HG03469 (cell line): ENCODE results near the gene OTX1.
A peak's percentile ranks its signal among the peaks of the same experiment; 100 is the strongest.
"Not testable (repeated sequence)": the region's sequence is repeated elsewhere in the genome, so short reads cannot be mapped to it uniquely, and the experiment has no call there.

Experiments used
- ATAC-seq: cut with Tn5 transposase; IDR thresholded peaks from one replicate; pipeline ENCODE4 v1.9.1; 2021; ENCODE audit warnings: mild to moderate bottlenecking, moderate library complexity, moderate number of reproducible peaks; ENCODE audit not compliant: unreplicated experiment

Gene OTX1

DNA sequence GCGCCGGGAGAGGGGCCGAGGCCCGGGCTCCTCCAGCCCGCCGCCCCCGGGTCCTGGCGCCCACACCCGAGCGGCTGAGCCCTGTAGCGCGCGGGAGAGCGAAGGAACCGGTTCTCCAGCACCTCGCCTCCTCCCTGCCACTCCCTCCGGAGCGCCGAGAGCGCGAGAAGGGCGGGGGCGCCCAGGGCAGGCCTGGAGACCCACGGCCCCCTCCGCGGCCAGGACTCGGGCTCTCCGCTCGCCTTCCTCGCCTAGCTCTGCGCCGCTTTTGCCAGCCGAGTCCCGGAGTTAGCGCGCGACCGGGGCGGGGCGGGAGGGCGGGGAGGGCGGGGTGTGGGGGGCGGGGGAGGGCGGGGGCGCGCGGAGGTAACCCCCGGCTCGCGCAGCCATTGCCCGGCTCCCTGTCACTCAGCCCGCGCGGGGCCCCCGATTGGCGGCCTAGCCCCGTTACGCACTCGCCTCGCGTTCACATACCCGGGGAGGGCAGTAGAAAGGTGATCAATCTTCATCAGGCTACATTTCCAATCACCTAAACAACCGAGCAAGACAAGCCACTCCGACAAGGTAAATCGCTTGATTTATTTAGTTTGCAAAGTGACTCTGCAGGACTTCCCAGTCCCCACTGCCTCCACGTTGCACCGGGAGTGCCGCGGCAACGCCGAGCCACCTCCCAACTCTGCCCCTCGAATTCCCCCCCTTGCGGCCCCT, at the start of gene OTX1:
TSS of gene OTX1 (plus strand) at position 497 of the 708 bp plus-strand sequence. CDS start 2,161 bp downstream, outside the sequence.
- peak; percentile 70 for ATAC-seq

DNA sequence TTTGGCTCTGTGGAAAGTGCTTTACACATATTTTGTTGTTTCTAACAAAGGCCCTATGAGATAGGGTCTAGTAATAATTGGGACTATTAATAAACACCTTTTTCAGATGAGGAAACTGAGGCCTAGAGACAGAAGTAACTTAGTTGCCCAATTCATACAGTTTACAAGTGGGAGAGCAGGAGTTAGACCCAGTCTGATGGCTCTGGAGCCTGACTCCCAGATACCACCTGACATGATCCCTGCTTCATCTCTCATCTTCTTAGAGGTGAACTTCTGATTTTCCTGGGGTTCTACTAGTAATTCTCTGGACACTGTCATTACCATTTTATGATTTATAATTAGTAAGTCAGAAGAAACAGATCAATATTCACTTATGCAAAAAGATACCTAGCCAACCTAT, 49.1 kb upstream of the OTX1 start:
- ATAC-seq: no peak

DNA sequence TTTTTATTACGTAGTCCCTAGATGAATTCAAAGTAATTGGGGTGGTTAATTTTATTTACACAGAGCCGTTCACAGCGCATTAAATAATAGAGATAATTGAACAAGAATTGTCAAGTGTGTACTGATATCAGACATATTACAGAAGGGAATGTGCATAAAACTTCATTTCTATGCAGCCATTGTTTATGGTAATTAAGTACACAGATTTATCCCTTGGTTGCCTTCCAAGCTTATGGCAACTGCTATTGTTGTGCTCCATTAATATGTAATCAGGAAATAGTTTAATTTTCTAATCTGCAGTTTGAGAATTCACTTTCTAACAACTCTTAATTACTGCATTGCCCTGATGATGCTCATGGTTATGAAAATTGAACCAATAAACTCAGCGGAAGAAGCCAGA, 47.3 kb upstream of the OTX1 start:
- no peak for ATAC-seq

DNA sequence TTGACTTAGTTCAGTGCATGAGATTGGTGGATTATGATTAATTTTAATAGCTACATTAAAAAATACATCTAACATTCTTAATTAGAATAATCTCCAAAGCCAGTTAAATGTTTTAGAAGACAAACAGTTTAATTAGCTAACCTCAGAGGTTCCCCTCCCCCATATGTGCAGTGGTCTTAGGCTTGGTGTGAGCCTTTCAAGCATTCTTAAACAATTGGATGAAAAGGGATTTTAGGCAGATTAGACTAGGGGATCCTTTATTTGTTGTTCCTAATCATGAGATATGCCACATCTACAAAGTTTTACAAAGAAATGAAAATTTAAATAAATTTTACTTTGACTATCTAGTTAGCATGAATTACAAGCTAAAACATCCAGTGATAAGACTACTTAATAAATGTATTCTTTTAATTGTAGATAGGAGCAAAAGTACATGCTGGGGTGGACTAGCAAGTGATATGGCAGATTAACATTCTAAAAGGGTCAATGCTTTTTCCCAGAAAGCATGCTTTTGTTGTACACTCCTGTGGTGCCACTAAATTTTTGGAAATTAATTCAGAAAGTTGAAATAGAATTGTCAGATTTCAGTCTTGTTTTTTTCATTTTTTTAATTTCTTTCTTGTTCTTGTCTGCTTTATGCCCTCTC, 42.7 kb upstream of the OTX1 start:
- ATAC-seq: no peak

DNA sequence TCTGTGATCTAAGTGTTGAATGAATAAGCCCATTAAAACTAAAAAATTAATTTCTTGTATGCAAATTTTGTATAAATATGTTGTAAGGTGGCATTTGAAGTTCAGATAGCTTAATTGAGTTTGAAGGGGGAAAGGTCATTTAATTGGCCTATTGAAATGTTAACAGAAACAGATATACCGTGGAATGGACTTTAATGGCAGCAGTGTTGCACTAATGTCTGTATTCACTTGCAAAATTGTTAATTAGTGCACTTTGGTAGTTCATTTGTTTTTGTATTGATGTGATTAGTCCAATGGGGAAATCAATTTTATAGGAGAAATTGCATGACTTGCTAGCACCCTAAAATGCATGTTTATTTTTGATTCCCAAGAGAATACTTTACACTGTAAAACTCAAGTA, 41.8 kb upstream of the OTX1 start:
- no peak for ATAC-seq

DNA sequence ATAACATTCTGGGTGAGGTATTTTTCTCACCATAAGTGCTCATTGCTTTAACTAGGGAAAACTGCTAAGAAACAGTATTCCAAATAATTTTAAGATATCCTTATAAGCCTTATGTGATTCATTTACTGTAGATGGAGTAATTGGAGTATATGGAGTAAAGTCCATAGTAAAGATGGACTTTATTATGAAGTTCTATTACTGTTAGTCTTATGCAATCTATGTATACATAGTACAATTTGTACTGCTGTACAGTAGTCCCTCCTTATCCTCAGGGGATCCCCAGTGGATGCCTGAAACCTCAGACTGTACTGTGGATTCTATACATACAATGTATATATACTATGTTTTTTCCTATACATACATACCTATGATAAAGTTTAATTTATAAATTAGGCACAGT, 41.1 kb upstream of the OTX1 start:
- no peak for ATAC-seq

DNA sequence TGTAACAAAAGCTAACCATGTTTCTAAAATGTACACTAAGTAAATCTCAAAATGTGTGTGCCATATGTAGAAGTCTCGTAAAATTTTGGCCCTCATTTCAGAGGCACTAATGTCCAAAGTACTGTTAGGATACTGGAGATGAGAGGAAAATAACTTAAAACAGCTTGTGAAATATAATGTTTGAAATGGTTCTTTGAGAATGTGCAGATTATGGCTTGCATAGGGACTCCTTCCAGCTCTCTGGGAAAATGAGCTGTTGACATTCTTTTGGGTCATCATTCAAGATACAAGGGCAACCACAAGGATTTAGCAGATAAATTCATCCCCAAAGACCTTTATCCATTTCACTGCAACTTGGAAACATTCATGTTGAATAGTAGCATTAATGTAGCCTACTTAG, 38.1 kb upstream of the OTX1 start:
- no peak for ATAC-seq

DNA sequence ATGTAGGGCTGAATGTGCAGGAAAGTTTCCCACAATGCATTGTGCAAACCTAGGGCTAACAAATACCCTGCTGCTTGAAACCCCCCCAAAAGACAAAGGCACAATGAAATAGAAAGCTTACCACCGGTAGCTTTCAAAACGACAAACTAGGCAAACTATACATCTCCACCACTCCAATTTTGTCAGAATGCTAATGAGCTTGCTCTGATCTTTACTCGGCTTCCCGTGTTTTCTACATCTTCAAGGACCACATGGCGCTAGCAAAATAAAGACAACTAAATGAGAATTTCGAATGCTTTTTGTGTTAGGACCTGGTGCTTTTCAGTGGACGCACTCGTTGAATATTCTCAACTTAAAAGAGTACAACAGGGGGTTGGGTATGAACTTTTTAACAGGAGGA, 37.2 kb upstream of the OTX1 start:
- ATAC-seq: no peak

DNA sequence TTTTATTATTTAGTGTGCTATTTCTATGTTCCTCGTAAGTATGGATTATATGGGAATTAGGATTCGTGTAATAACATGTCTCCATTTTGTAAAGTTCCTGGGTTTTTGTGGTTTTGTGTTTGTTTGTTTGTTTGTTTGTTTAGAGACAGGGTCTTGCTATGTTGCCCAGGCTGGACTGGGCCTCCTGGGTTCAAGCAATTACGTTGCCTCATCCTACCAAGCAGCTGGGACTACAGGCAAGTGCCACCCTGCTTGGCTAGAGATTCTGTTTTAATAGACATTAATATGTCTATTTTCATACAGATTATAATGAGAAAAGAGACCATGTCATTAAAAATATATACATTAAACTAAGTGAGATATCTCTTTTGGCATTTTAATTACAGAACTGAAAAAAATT, 35.2 kb upstream of the OTX1 start:
- no peak for ATAC-seq

DNA sequence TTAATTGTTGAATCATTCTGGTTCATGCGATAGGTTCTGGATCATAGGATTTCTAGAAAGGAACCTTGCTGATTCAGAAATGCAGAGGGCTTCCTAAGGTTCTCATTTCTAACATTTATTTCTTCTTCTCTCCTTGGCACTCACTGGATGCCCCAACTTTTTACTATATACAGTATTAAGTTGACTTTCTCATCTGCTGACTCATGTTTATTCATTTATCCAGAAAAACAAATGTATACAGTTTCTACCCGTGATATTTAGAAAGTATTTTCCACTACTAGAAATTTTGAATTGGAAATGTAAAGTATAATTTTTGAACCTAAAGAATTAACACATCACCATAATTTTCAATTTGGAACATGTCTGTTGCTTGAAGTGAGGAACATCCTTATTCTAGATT, 32.2 kb upstream of the OTX1 start:
- no peak for ATAC-seq

DNA sequence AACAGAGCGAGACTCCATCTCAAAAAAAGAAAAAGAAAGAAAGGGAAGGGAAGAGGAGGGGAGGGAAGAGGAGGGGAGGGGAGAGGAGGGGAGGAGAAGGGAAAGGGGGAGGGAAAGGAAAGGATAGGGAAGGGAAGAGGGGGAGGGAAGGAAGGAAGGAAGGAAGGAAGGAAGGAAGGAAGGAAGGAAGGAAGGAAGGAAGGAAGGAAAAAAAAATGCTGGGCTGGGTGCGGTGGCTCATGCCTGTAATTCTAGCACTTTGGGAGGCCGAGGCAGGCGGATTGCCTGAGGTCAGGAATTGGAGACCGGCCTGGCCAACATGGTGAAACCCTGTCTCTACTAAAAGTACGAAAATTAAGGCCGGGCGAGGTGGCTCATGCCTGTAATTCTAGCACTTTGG, 30.9 kb upstream of the OTX1 start:
- not testable (repeated sequence) for ATAC-seq

DNA sequence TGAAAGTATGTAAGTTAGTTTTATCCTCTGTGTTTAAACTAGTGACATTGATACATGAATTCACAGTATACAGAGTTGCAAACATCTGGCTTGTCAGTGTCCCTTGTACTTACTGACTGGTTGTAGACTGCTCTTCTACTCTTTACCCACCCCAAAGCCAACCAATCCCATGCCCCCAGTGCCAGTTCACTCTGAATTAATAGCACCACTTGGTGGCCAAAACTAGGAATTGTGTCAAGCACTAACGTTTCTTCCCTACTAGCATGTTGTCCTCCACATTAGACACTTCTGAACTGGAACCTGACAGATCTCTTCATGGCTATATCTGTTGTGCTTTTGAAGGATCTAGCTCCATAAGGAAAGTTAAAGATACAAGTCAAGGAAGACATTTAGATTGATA, 27.2 kb upstream of the OTX1 start:
- ATAC-seq: no peak

DNA sequence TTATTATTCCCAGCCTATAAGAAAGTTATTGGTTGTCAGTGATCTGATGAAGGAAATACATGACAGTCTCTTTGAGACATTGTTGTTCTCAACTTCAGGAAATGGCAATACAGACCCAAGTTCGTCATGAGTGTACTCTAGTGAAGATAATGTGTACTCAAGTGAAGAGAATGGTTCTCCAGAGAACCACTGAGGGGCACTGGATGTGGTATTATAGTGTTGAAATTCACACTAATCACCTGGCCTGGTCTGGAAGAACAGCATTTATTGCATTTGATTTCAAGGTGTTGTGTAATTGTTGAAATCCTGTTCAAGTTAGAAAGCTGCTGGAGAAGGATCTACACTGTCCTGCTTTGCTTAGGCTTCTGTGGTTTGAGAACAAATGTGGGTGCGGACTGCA, 23.4 kb upstream of the OTX1 start:
- no peak for ATAC-seq

DNA sequence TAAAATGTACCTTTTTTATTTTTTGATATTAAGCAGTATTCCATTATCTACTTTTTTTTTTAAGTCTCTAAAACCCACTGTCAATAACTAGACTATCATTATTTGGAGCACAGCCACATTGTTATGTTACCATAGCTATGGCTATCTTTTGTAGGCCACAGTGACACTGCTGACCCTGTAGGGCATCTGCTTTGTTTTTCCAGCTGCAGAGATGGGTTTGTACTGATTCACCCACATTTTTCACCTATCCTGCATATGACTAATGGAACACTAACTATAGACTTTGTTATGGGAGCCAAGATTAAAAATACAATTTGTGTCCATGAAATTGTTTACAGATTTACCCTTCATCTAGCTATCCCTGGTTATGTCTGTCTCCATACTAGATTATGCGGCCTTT, 21.6 kb upstream of the OTX1 start:
- no peak for ATAC-seq

DNA sequence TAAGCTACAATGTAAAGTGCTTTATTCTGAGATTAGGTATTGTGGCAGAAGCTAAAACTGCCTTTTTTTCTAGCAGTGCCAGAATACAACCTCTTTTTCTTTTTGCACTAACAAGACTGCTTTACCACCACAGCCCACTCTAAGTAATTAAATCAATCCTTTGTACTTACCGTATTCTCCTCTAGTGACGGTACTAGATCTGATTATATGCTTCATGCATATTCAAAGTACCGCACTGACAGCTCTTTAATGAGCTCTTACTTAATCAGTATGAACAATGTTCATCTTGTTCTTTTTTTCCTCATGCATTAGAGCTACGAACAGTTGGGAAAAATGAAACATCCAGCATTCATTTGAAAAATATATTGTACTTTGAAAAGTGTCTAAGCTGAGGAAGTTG, 16.1 kb upstream of the OTX1 start:
- ATAC-seq: no peak

DNA sequence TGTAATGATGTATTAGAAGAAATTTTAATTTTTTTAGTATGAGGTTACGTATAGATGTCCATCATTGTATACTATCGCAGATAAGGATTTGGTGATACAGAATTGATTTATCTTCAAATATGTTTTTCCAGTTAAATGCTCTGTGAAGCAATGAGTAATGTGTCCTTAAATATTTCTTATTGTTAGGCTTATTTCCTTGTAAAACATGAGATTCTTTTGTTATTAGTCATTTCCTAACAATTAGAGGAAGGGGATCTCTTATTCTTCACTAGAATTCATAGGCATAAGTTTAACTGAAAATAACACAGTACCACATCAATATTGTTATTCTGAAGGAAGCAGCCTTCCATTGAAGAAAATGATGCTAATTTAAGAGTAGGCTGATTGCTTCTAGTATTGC, 15.5 kb upstream of the OTX1 start:
- no peak for ATAC-seq

DNA sequence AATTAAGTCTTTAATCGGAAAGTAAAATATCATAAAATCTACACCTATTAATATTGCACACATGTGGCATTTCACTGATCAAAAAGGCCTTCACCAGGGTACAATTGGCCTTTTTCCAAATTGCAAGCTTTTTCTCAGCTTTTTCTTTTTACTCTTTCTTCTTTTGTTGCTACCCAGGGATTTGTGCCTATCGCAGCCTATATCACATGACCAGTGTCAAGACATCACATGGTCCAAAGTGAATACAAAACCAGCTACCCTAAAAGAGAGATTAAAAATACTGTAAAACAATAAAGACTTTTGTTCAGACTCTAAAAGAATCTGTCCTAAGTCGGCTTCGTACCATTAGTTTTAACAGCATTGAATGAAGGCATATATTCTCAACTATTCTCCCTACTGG, 15.0 kb upstream of the OTX1 start:
- no peak for ATAC-seq

DNA sequence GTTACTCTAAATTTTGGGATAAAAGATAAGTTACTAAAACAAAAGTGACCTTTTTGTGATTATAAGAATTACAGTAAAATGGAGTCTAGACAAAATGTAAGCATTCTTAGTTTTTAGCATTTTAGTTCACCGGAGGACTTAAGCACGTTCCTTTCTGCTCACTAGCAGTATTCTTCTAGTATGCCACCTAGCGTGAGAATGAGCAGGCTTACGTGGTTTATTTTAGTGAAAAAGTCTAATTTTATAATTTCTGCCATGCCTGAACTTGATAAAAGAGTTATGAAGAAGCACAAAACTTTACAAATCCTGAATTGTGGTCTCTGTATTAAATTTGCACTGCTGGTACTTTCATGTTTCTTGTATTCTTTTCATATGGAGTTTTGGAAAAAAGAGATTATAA, 12.6 kb upstream of the OTX1 start:
- no peak for ATAC-seq

DNA sequence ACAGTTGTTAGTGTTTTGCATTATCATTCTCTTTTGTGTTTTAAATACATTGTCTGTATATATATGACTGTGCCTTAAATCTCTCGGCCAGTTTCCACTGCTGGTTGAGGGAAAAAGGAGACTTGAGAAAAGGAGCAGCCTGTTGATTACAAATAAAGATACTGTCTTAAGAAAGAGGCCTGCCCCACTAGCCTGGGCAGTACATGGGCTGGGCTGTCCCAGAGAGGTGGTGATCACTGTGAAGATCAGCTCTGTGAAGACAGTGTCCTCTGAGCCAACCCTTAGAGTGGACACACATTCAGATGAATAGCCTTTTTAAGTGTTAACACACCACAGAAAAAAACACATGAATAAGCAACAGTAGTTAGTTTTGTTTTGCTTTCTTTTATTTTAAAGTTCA, 10.0 kb upstream of the OTX1 start:
- ATAC-seq: no peak

DNA sequence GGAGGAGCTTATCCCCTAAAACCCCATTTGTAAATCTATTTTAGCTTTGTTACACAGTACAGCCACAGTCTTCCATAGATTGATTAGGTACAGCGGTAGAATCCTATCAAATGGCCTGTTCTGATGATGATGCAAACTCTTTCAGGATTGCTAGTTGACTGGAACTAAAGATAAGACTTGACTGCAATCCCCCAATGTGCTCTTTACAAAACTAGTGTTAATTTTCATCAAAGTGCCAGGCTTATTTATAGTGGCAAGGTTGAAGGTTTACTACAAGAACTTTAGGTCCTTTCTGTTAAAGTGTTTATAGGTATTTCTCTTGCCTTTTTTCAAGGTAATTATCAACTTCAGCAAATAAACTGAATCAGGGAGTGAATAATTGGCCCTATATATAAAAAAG, 9.0 kb upstream of the OTX1 start:
- no peak for ATAC-seq

DNA sequence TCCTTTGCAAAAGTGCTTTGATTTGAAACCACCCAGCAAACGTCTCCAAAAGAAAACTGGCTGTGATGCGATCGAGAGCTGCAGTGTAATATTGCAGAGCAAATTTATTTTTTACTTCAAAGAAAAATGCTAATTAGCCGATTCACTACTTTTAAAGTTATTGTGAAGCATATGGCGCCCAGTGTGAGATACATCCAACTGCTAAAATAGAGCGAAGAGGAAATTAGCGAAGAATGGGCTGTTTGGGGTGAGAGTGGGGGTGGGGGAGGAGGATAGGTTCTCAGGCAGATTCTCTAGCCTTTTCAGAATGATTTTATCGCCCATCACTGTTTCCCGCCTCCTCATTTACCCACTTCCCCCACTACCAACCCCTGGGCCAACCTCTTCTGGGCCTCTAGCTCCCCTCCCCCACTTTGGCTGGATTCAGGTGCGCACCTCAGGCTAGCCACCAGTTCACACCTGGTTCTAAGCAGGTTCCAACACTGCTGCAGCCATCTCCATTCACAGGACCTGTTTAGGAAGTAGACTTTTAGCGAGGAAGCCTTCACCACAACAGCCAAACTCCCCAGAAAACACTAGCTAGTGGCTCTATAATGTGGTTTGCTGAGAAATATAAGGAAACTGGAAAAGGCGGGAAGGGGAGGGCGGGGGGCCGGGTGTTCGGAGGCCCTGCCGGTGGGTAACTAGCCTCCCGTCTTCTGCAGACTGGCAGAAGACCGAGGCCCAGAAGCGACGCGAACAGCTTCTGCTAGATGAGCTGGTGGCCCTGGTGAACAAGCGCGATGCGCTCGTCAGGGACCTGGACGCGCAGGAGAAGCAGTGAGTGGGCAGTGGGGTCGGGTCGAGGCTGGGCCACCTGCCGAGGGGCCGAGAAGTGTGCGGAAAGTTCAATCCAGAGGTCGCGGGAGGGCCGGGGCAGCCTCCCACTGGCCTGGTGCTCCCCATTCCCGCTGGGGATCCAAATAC, 6.0 kb upstream of the OTX1 start:
- ATAC-seq: no peak

DNA sequence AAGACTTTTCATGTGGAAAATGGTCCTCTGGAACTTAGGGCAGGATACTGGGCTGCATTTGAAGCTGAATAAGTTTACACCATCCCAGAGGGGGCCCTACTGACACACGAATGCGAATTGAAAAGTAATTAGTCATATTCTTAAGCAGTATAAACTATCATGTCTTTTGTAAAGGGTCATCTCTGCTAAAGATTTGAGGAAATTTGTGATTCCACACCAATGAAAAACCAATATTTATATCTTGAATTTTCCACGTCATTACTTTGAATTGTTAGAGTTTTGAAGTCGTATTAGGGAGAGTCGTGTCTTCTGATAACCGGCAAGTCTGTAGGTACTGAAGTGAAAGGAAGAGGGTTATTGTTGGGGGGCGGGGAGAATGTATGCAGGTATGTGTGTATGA, 4.1 kb upstream of the OTX1 start:
- no peak for ATAC-seq
